OCI-LY7 (cell line): Measurements from ENCODE around the gene FAM171A1. TPM values are rescaled to one million over a fixed set of nuclear protein-coding genes. Genes with fewer than 3 reads are reported as not detected.

Source experiments
- BruUV-seq: library from RNA; stranded (reverse); fragments of 400-500 nt; replicated peaks from 2 replicates; lab custom pipeline; 2021; lab: Mats Ljungman, UMichigan
- CTCF ChIA-PET: fragments of 300-600 bp; sonication (Branson Sonifier 250); formaldehyde crosslinking; loops from one replicate; lab custom pipeline; 2022; ENCODE audit warnings: antibody characterized with exemption; ENCODE audit not compliant: unreplicated experiment; lab: Charles Lee
- POLR2A ChIA-PET: fragments of 300-600 bp; sonication (Branson Sonifier 250); formaldehyde crosslinking; loops from one replicate; lab custom pipeline; 2022; ENCODE audit warnings: antibody characterized with exemption; lab: Charles Lee
- DNase-seq: peaks from one replicate; pipeline ENCODE4 v3.0.0-alpha.2; 2015; ENCODE audit warnings: low spot score
- H2AFZ ChIP-seq: fragments of 200-600 bp; sonication (generic), shearing (Covaris generic); 2 replicates; pipeline ENCODE4 v1.6.1; 2014; ENCODE audit warnings: mild to moderate bottlenecking, antibody characterized with exemption, low read length, moderate library complexity
- H3K27ac ChIP-seq: fragments of 200-600 bp; sonication (generic); 2 replicates; pipeline ENCODE4 v1.5.1; 2014; ENCODE audit warnings: mixed run types, low read depth, mild to moderate bottlenecking, moderate library complexity, low read length, inconsistent platforms; ENCODE audit not compliant: poor library complexity, severe bottlenecking
- H3K36me3 ChIP-seq: fragments of 200-600 bp; sonication (generic); 2 replicates; pipeline ENCODE4 v1.6.1; 2014; ENCODE audit warnings: mild to moderate bottlenecking, antibody characterized with exemption, low read length, moderate library complexity, mixed read lengths; ENCODE audit not compliant: insufficient read depth
- H3K4me1 ChIP-seq: fragments of 200-600 bp; sonication (generic); 2 replicates; pipeline ENCODE4 v1.5.1; 2014; ENCODE audit warnings: mild to moderate bottlenecking, low read length; ENCODE audit not compliant: insufficient read depth, poor library complexity, severe bottlenecking
- H3K4me2 ChIP-seq: fragments of 200-600 bp; sonication (generic); 2 replicates; pipeline ENCODE4 v1.6.1; 2014; ENCODE audit warnings: mild to moderate bottlenecking, low read length
- H3K4me3 ChIP-seq: fragments of 200-600 bp; sonication (generic); 2 replicates; pipeline ENCODE4 v1.5.1; 2014; ENCODE audit warnings: mild to moderate bottlenecking, low read depth, low read length; ENCODE audit not compliant: poor library complexity, severe bottlenecking
- H3K79me2 ChIP-seq: fragments of 200-600 bp; sonication (generic); 2 replicates; pipeline ENCODE4 v1.6.1; 2016; ENCODE audit warnings: low read depth, mild to moderate bottlenecking, low read length, moderate library complexity, mixed read lengths; ENCODE audit not compliant: insufficient read depth
- H3K9me2 ChIP-seq: fragments of 200-600 bp; sonication (generic); 2 replicates; pipeline ENCODE4 v1.6.1; 2016; ENCODE audit warnings: mild to moderate bottlenecking, low read length, mixed read lengths; ENCODE audit not compliant: insufficient read depth
- H3K9me3 ChIP-seq: fragments of 200-600 bp; sonication (generic); 2 replicates; pipeline ENCODE4 v1.6.1; 2014; ENCODE audit warnings: mild to moderate bottlenecking, mixed run types, low read length, mixed read lengths
- H4K20me1 ChIP-seq: fragments of 200-600 bp; sonication (generic); 2 replicates; pipeline ENCODE4 v1.6.1; 2014; ENCODE audit warnings: mild to moderate bottlenecking, antibody characterized with exemption, low read length, moderate library complexity, mixed read lengths; ENCODE audit not compliant: insufficient read depth
- CTCF ChIP-seq: fragments of 200-600 bp; sonication (generic); conservative IDR thresholded peaks from 2 replicates; pipeline ENCODE4 v1.5.1; 2014; ENCODE audit warnings: mild to moderate bottlenecking, antibody characterized with exemption, low read length, moderate library complexity, mixed read lengths
- EZH2phosphoT487 ChIP-seq: fragments of 200-600 bp; sonication (generic); IDR thresholded peaks from 2 replicates; pipeline ENCODE4 v1.6.1; 2018; ENCODE audit warnings: low read depth, borderline replicate concordance, mild to moderate bottlenecking, mixed run types, antibody characterized with exemption, low read length, moderate library complexity, mixed read lengths
- intact Hi-C: fragments of 100-400 bp; cut with micrococcal nuclease; formaldehyde crosslinking; loops from one replicate; pipeline ENCODE4 v1.10.0; 2022; ENCODE audit not compliant: unreplicated experiment
- total RNA-seq, 2 experiments: library from RNA; depleted of rRNA in 1 of 2; stranded (reverse); fragments of >200 nt in 1 of 2; shearing (Covaris generic) in 1 of 2; gene quantifications; 2 replicates each; pipeline ENCODE4 v1.2.3, GENCODE V29; 2014 to 2022

The FAM171A1 gene
- total RNA-seq, 2 experiments from 2014 or later = not detected

DNA sequence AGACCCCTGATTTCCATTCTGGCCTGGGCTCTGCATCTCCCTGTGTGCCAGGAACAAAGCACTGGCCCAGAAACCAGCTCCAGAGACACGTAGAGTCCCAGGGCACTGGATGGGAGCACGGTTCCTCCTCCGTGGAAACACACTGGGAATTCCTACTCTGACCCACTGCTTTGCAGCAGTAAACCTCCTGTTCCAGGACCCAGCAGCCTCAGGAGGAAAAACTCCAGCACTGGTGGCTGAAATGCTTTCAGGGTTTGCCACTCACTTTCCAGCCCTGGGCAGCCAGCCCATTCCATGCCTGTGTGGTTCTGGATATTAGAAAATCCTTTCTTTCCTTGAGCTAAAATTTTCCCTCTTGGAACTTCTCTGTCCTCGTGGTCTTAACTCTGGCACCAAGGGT, 58.0 kb downstream of the FAM171A1 start:
- no peak overlapping the region for H3K4me2 ChIP-seq
- ChIA-PET CTCF (no interaction called here), POLR2A (no interaction called here)
- no peaks in the 10 kb centered on the region for H3K79me2 ChIP-seq
- no peaks in the 10 kb centered on the region for H3K9me3 ChIP-seq
- H4K20me1 ChIP-seq = no peaks in the 10 kb centered on the region
- no TSS peak for BruUV-seq
- no peak for TF ChIP-seq CTCF
- TF ChIP-seq EZH2phosphoT487 = no peak
- DNase-seq = no peak
- intact Hi-C loops = no loop called here
- no peaks in the 10 kb centered on the region for H3K4me1 ChIP-seq
- no peaks in the 10 kb centered on the region for H3K36me3 ChIP-seq
- H3K4me3 ChIP-seq = no peak overlapping the region
- no peaks in the 10 kb centered on the region for H3K9me2 ChIP-seq
- no peak overlapping the region for H2AFZ ChIP-seq
- no peak overlapping the region for H3K27ac ChIP-seq

- Histone ChIP-seq H3K4me2 (no peak overlapping the region), H3K27ac (no peak overlapping the region), H3K79me2 (no peaks in the 10 kb centered on the region), H2AFZ (no peak overlapping the region), H3K4me1 (no peaks in the 10 kb centered on the region), H3K9me3 (no peaks in the 10 kb centered on the region), H4K20me1 (no peaks in the 10 kb centered on the region), H3K9me2 (no peaks in the 10 kb centered on the region), H3K36me3 (no peaks in the 10 kb centered on the region), H3K4me3 (no peak overlapping the region)
- TF ChIP-seq EZH2phosphoT487 (no peak), CTCF (no peak)
- ChIA-PET POLR2A (no interaction called here), CTCF (no interaction called here)
- BruUV-seq = no TSS peak
- no peak for DNase-seq
- intact Hi-C loops = no loop called here
Observed at GRCh38 chr10:15311569-15312280, 59.4 kb downstream of the FAM171A1 start.

DNA sequence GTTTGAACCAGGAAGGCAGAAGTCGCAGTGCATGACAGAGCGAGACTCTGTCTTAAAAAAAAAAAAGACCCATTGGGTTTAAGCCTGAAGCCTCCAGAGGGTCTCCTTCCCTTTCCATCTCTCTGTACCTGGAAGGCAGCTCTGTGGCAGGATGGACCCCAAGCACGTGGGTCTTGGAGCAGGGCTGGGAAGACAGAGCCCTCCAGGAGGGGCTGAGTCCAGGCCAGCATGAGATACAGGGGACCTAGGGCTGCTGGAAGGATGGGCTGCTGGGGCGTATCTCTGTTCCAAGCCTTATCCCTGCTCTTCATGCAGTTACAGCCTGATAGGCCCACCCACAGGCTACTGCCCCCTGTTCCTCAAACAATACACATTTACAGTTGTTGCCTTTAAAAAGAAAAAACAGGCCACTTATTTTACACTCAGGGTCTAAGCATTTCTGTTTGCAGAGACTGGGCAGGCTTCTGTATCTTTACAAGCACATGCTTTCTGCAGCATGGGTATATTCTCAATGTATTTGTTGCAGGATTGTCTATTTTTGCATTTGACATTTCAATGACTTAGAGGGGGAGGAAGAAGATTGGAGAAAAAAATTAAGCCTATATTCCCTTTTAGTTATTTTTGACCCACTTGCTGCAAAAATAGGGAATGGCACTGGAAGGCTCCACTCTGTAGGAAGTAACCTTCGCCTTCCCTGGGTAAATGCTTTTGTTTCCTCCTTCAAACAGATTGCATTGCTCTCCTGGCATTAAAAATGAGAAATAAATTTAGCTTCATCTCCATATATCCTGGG, 60.1 kb downstream of the FAM171A1 start:
- CTCF ChIA-PET = no interaction called here
- no peak for DNase-seq
- no TSS peak for BruUV-seq
- Histone ChIP-seq H3K9me3 (no peaks in the 10 kb centered on the region), H3K9me2 (no peaks in the 10 kb centered on the region), H4K20me1 (no peaks in the 10 kb centered on the region), H3K27ac (no peak overlapping the region), H3K4me1 (no peaks in the 10 kb centered on the region), H3K4me2 (no peak overlapping the region), H3K79me2 (no peaks in the 10 kb centered on the region), H3K4me3 (no peak overlapping the region), H3K36me3 (no peaks in the 10 kb centered on the region), H2AFZ (no peak overlapping the region)
- no peak for TF ChIP-seq EZH2phosphoT487
- TF ChIP-seq CTCF = no peak
- intact Hi-C loops = no loop called here
- POLR2A ChIA-PET = no interaction called here
